HL-60 (cell line): ENCODE measurements around the gene RUNX2.

ENCODE experiments used
- DNase-seq, 2 experiments: peaks; one replicate each; pipeline ENCODE4 v3.0.0-alpha.2; 2010 to 2020; ENCODE audit warnings: low read depth in 1 of 2, low spot score in 1 of 2
- H3K27ac ChIP-seq: fragments of 250-450 bp; sonication (Bioruptor Pico); replicated peaks from 2 replicates; pipeline ENCODE4 v1.5.1; 2020; ENCODE audit warnings: mild to moderate bottlenecking, moderate library complexity
- H3K27me3 ChIP-seq: fragments of 250-450 bp; sonication (Bioruptor Pico); 2 replicates; pipeline ENCODE4 v1.5.1; 2021; ENCODE audit warnings: mild to moderate bottlenecking, moderate library complexity; ENCODE audit not compliant: insufficient read depth, poor library complexity, severe bottlenecking
- H3K4me3 ChIP-seq: replicated peaks from 2 replicates; pipeline ENCODE4 v1.5.1; 2011; ENCODE audit warnings: mild to moderate bottlenecking, control low read depth, low read length; ENCODE audit not compliant: insufficient read depth
- CTCF ChIP-seq: IDR thresholded peaks from one replicate; pipeline ENCODE4 v1.5.1; 2011; ENCODE audit warnings: low read length, control low read depth, inconsistent platforms; ENCODE audit not compliant: insufficient read depth
- GABPA ChIP-seq: IDR thresholded peaks from 2 replicates; pipeline ENCODE4 v1.6.1; 2012; ENCODE audit warnings: low read depth
- POLR2AphosphoS5 ChIP-seq: IDR thresholded peaks from 2 replicates; pipeline ENCODE4 v1.6.1; 2012; ENCODE audit warnings: low read depth
- REST ChIP-seq: IDR thresholded peaks from 2 replicates; pipeline ENCODE4 v1.6.1; 2012; ENCODE audit warnings: low read depth; ENCODE audit not compliant: insufficient replicate concordance
- SPI1 ChIP-seq: IDR thresholded peaks from 2 replicates; pipeline ENCODE4 v1.6.1; 2012; ENCODE audit warnings: low read depth, mild to moderate bottlenecking, borderline replicate concordance

The RUNX2 gene

GRCh38 chr6:45685076-45685475 is 356.9 kb downstream of the RUNX2 start:
- H3K27me3 ChIP-seq: no peaks in the 10 kb centered on the region
- no peak for TF ChIP-seq POLR2AphosphoS5
- TF ChIP-seq GABPA: no peak
- DNase-seq: no peak
- no peak overlapping the region for H3K4me3 ChIP-seq
- no peak overlapping the region for H3K27ac ChIP-seq

DNA sequence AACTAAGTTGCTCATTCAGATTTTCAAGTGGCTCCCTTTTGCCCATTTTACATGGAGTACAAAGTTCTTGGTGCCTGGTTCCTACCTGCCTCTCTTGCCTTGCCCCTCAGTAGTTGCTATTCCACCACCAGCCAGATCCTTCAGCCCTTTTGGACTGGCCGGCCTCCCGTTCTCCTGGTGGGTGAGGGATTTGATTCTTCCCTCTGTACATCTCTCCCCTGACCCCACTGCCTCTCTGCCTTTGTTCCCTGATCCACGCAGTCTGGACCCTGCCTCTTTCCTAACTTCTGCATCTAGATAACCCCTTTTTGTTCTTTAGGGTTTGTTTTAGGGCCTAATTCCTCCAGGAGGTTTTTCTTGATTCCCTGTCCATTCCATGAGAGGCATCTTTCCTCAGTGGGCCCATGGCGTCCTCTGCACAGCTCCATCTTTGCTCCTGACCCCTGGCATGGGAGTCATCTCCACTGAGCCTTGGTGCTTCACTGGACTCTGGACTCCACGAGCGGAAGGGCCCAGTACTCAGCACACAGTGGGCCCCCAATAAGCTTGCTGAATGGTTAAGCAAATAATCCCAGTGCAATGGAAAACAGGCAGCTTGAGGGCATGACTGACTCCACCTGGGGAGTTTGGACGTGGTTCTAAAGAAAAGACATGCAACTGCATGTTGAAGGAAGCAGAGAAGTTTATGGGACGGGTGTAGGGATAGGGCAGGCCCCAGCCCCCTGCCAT is 358.9 kb downstream of the RUNX2 start:
- H3K27me3 ChIP-seq: no peaks in the 10 kb centered on the region
- H3K27ac ChIP-seq: no peak overlapping the region
- no peak for DNase-seq
- no peak overlapping the region for H3K4me3 ChIP-seq
- TF ChIP-seq CTCF: no peak
- TF ChIP-seq SPI1: no peak
- TF ChIP-seq GABPA: no peak
- TF ChIP-seq POLR2AphosphoS5: no peak
- no peak for TF ChIP-seq REST

- TF ChIP-seq CTCF: no peak
- no peak for TF ChIP-seq SPI1
- TF ChIP-seq REST: no peak
- no peak for TF ChIP-seq POLR2AphosphoS5
- no peak for TF ChIP-seq GABPA
- Histone ChIP-seq H3K27me3 (no peaks in the 10 kb centered on the region), H3K27ac (no peak overlapping the region), H3K4me3 (no peak overlapping the region)
- no peak for DNase-seq
These were observed 359.4 kb downstream of the RUNX2 start for GRCh38 chr6:45687570-45687969.

- Histone ChIP-seq H3K27ac (no peak overlapping the region), H3K27me3 (no peaks in the 10 kb centered on the region), H3K4me3 (no peak overlapping the region)
- no peak for TF ChIP-seq POLR2AphosphoS5
- TF ChIP-seq REST: no peak
- TF ChIP-seq GABPA: no peak
- TF ChIP-seq SPI1: no peak
- no peak for TF ChIP-seq CTCF
- no peak for DNase-seq
These were observed 360.1 kb downstream of the RUNX2 start for GRCh38 chr6:45688180-45688579.
